Limb (tissue), 2 donors: ENCODE data around the gene TADA3.

ENCODE experiments used
- DNase-seq, 2 donors: peaks; one replicate each; pipeline ENCODE4 v3.0.0-alpha.2; 2016; ENCODE audit errors: extremely low spot score in 2 of 2

Gene TADA3

GRCh38 chr3:9761919-9762318 lies 30.4 kb downstream of the TADA3 start:
- no peak for DNase-seq

GRCh38 chr3:9760779-9761505 lies 31.3 kb downstream of the TADA3 start:
- DNase-seq: no peak

DNA sequence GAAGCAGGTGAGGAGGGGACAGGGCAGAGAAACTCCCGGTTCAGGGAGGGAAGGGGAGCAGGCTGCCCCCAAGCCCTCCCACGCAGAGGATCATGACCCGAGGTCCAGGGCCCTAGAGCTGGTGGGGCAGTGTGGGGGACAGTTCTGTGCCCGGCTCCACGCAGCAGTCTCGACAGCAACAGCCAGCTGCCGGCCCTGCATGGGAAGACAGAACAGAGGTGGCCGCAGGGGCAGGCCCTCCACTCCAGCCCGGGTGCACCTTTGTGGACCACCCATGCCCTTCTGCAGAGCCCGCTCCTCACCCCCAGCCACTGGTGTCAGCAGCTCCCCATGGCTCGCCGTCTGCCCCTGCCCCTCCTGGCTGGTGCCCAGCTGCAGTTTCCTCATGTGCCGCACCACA lies 34.8 kb downstream of the TADA3 start:
- DNase-seq: no peak

GRCh38 chr3:9754678-9755077 lies 37.6 kb downstream of the TADA3 start:
- DNase-seq: no peak

DNA sequence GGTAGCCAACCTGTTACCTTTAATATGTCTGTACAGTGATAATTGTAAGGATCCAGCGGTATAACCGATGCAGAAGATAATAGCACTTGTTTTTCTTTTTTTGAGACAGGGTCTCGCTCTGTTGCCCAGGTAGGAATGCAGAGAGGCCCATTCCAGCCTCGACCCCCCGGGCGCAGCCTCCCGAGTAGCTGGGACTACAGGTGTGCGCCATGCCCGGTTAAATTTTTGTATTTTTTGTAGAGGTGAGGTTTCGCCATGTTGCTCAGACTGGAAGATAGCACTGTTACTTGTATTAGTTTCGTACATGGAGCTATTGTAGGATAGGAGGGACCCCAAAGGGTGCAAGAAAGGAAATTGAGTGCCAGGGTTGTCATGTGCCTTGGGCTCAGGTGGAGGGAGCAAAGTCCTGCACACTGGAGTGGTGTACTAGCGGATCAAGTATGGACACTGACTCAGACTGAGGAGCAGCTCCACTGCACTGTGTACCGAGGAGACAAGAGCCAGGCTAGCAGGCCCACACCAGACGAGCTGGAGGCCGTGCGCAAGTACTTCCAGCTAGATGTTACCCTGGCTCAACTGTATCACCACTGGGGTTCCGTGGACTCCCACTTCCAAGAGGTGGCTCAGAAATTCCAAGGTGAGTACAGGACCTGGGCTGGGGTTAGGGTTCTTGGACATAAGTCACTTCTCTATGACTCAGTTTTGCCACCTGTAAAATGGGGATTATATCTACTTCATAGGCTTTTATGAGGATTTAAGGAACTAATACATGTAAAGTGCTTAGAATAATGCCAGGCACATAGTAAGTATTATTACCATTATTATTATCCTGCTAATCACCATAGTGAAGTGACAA lies 41.5 kb downstream of the TADA3 start:
- DNase-seq: no peak

DNA sequence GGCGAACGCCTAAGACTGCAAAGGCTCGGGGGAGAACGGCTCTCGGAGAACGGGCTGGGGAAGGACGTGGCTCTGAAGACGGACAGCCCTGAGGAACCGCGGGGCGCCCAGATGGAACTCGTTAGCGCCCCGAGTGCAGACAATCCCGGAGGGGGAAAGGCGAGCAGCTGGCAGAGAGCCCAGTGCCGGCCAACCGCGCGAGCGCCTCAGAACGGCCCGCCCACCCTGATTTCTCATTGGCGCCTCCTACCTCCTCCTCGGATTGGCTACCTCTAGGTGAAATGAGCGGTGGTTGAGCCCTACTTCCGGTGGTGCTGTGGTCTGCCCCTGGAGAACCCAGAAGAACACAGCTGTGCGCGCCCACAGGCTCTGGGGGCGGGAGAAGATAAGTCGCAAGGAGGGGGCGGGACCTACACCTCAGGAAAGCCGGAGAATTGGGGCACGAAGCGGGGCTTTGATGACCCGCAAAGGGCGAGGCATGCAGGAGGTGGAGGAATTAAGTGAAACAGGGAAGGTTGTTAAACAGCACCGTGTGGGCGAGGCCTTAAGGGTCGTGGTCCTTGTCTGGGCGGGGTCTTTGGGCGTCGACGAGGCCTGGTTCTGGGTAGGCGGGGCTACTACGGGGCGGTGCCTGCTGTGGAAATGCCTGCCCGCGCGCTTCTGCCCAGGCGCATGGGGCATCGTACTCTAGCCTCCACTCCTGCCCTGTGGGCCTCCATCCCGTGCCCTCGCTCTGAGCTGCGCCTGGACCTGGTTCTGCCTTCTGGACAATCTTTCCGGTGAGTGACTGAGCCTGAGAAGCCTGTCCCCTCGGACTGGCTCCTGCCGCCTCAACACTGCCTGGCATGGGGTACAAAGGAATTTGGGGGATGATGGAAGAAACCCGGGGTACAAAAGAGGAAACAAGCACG lies 42.4 kb downstream of the TADA3 start, which contains the start of gene OGG1:
Gene OGG1, plus strand, starts transcription at position 308 of the 911 bp plus-strand sequence. Its CDS starts 335 bp downstream, at position 643.
- peak; percentile 96 to 97 for DNase-seq

DNA sequence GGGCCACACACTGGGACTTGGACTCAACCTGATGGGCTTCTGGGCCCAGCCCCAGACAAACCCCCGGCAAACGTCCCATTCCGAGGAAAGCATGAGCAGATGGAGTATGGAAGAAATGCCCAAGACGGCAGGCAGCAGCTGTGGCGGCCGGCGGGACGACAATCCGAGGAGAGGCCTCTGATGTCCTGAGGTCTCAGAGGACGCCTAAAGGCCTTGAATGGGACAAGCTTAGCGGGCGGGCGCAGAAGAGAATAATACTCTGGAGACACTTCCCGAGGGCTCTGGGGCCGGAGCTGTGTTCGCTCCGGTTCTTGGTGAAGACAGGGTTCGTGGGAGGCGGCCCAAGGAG lies 43.0 kb downstream of the TADA3 start:
- peak in 1 of 2 donors; percentile 55 for DNase-seq

- DNase-seq: no peak
Observed at GRCh38 chr3:9748031-9748430, 44.2 kb downstream of the TADA3 start.

DNA sequence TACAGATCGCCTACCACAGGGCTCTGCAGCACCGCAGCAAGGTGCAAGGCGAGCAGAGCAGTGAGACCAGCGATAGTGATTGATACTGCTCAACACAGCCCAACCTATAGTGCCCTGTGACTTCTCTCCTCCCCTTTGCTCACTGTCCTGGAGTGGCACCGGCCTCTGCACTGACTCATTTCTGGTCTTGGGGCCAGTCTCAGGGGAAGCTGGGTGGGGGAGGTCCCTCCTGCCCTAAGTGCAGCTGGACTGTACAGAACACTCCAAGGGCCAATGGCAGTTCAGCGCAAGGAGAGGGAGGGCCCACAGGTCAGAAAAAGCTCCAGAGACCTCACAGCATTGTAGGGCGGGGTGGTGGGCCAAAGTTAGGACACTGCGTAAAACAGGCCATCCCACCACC lies 45.0 kb downstream of the TADA3 start:
- no peak for DNase-seq

- DNase-seq: no peak
Observed at GRCh38 chr3:9746330-9746729, 45.9 kb downstream of the TADA3 start.

GRCh38 chr3:9745521-9745920 lies 46.8 kb downstream of the TADA3 start:
- no peak for DNase-seq

DNA sequence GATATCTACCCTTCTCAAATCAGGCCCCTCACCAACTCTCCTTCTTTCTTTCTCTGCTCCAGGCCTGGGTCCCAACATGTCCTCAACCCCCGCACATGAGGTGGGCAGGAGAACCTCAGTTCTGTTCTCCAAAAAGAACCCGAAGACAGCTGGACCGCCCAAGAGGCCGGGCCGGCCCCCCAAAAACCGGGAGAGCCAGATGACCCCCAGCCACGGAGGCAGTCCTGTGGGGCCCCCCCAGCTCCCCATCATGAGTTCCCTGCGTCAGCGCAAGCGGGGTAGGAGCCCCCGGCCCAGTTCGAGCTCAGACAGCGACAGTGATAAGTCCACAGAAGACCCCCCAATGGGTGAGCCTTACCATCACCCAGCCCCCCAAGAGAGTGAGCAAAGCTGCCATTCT lies 48.1 kb downstream of the TADA3 start:
- DNase-seq: no peak

- no peak for DNase-seq
Observed at GRCh38 chr3:9743548-9743947, 48.7 kb downstream of the TADA3 start.

GRCh38 chr3:9742560-9742959 lies 49.7 kb downstream of the TADA3 start:
- no peak for DNase-seq

DNA sequence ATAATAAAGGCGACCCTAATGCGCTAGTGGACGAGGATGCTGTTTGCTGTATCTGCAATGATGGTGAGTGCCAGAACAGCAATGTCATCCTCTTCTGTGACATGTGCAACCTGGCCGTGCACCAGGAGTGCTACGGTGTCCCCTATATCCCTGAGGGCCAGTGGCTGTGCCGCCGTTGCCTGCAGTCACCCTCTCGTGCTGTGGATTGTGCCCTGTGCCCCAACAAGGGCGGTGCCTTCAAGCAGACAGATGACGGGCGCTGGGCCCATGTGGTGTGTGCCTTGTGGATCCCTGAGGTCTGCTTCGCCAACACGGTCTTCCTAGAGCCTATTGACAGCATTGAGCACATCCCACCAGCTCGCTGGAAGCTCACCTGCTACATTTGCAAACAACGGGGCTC lies 53.1 kb downstream of the TADA3 start:
- DNase-seq: no peak

DNA sequence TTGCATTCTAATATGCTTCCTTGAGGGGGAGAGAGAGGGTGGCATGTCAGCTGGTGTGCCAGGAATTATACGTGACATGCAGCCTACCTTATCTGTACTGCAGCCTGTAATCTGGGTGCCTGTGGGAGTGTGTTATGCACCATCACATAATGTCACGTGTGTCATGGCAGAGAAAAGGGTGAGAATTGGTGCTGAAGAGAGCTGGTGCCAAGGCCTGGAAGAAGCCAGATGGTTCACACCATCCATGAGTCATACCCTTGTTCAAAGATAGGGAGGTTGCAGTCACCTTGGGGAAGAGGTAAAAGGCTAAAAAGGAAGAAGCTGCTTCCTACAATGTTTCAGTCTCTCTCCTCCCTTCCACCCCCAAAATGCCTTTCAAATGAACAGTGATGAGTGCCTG lies 55.4 kb downstream of the TADA3 start:
- DNase-seq: no peak

DNA sequence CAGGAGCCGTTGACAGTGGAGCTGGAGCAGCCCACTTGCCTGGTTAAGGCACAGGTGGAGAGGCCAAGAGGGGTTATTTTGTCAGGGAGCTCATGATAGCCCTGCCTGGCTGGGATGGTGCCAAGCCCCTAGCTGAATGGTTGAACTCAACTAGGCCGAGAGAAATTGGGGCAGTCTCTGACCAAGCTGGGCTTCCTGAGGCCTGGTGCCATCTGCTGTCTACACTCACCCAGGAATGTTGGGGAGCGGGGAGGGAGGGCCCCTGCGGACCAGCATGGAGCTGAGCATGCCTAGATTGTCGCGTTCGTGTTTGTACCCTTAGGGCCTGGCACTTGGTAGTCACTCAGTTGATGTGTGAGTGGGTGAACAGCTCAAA lies 59.5 kb downstream of the TADA3 start:
- DNase-seq: no peak

DNA sequence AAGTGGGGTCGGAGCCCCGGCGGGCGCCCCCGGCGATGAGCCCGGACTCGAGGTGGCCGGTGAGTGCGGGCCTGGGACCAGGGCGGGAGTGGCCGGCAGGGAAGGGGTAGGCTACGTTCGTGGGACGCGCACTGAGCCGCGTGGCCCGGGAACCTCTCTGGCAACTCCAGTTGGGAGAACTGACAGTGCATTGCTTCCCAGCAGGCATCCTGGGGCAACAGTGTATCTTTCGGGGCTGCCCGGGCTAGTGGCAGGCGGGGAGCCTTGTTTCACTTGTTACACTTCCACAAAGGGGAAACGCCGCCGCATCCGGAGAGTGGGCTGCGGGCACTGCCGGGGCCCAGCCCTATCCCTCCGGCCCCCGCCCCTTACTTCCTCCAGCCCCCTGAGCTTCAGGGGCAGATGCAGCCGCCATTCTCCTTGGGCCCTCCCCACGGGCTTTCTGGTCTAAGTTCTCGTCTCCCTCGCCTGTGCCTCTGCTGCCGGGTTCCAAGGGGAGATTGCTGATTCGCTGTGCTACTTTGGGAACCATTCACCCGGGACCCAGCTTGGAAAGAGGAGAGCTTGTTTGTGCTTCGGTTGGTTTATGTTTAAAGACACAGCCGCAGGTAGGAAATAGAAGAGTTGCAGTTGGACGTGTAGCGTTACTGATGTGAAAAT lies 60.1 kb downstream of the TADA3 start:
- DNase-seq: no peak

DNA sequence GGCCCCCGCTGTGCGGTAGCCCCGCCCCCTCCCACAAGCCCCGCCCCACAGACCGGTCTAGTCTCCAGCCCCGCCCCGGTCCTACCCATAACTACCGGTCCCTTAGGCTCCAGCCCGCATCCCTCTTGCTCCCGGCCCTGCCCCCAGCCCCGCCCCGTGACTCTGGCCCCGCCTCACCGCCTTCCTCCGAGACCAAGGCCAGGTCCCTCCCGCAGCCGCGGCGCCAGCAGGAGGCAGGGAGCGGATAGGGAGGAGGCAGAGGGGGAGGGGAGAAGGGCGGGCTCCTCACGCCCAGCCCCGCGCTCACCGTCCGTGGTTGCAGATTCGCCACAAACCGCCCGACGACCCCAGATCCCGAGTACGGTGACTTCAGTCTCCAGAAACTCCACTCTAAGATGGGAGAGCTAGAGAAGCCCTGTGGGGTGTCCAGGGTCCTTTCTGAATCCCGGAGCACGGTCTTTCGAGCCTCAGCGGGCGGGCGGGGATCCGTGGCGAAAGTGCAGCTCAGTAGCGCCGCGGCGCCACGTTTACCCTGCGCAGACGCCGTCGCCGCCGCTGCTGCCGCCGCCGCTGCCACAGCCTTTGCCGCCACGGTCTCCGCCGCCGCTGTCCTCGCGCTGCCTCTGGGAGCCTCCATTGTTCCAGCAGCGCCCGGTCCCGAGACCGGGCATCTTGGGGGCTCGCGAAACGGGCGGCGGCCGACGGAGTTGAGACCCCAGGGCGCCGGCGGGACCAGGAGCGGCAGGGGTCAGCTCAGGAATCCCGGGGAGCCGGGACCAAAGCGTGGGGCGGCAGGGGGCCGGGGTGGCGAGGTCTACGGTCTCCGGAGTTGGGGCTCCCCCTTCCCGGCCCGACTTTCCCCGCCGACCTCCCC lies 60.8 kb downstream of the TADA3 start, which contains the start of gene BRPF1:
Gene BRPF1, plus strand, starts transcription at position 530 of the 874 bp plus-strand sequence. CDS start 2,406 bp downstream, outside the sequence.
- peak; percentile 99 to 100 for DNase-seq

DNA sequence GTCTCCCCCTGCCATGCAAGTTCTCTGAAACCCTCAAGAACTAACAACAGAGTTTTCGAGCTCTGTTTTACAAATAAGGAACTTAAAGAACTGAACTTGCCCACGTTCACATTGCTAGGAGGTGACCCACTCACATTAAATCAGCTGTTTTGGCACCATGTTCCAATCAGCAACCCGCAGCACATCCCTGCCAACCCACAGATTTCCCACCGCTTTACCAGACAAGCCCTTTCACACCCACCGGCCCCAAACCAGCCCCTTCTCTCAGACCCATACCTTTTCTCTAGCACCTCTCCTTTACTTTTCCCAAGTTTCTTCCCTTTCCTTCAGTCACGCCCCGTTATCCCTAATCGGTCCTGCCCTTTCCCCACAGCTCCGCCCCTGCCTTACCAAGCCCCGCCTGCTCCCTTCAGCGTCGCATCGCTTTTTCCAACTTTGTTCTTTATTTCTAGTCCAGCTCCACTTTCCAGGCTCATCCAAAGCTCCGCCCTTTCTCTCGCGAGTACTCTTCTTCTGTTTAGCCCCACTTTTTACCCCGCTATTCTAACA lies 61.5 kb downstream of the TADA3 start:
- no peak for DNase-seq
